WTC11 (cell line): ENCODE measurements around the gene GPR3. TPM values are rescaled to one million over a fixed set of nuclear protein-coding genes. Genes with fewer than 3 reads are reported as not detected.
A peak's percentile ranks its signal among the peaks of the same experiment; 100 is the strongest.

Experiments
- ATAC-seq: fragments of 200-7000 bp; cut with Tn5 transposase; 2 replicates; pipeline ENCODE4 v1.10.0; 2021; ENCODE audit warnings: mild to moderate bottlenecking, moderate library complexity
- CTCF ChIA-PET: fragments of 300-600 bp; sonication (Branson Sonifier 250); formaldehyde crosslinking; loops from one replicate; lab custom pipeline; 2021; ENCODE audit warnings: antibody characterized with exemption; lab: Charles Lee
- POLR2A ChIA-PET: fragments of 350-600 bp; sonication (Branson Sonifier 250); formaldehyde crosslinking; loops from one replicate; lab custom pipeline; 2021; ENCODE audit warnings: antibody characterized with exemption; lab: Charles Lee
- DNase-seq: peaks from one replicate; pipeline ENCODE4 v3.0.0; 2021; ENCODE audit warnings: low spot score
- H3K27ac Mint-ChIP-seq: 2 replicates; pipeline ENCODE4 v1.8.0; 2021; ENCODE audit warnings: mixed read lengths
- H3K27me3 Mint-ChIP-seq: 2 replicates; pipeline ENCODE4 v1.8.0; 2021; ENCODE audit warnings: low read depth, mild to moderate bottlenecking, moderate library complexity, mixed read lengths
- H3K36me3 Mint-ChIP-seq: 2 replicates; pipeline ENCODE4 v1.8.0; 2021; ENCODE audit warnings: mixed read lengths
- H3K4me1 Mint-ChIP-seq: 2 replicates; pipeline ENCODE4 v1.8.0; 2022; ENCODE audit warnings: mixed read lengths
- H3K4me3 Mint-ChIP-seq: 2 replicates; pipeline ENCODE4 v1.8.0; 2021; ENCODE audit warnings: mild to moderate bottlenecking, moderate library complexity, mixed read lengths
- H3K9me3 Mint-ChIP-seq: 2 replicates; pipeline ENCODE4 v1.8.0; 2021; ENCODE audit warnings: mixed read lengths
- AR ChIP-seq: fragments of 250-450 bp; sonication (Bioruptor Pico); IDR thresholded peaks from 2 replicates; pipeline ENCODE4 v1.9.0; 2021; ENCODE audit warnings: mild to moderate bottlenecking
- ARID4B ChIP-seq: sonication (generic); formaldehyde crosslinking; IDR thresholded peaks from 2 replicates; pipeline ENCODE4 v1.8.0; 2023; ENCODE audit warnings: missing genetic modification reagents, mild to moderate bottlenecking, borderline replicate concordance
- ATF3 ChIP-seq: sonication (generic); formaldehyde crosslinking; conservative IDR thresholded peaks from 2 replicates; pipeline ENCODE4 v1.8.1; 2022; ENCODE audit warnings: mild to moderate bottlenecking, missing genetic modification reagents
- FOXJ3 ChIP-seq: sonication (generic); formaldehyde crosslinking; IDR thresholded peaks from 2 replicates; pipeline ENCODE4 v1.9.0; 2021; ENCODE audit warnings: missing genetic modification reagents, mild to moderate bottlenecking, borderline replicate concordance
- FOXP1 ChIP-seq: sonication (generic); formaldehyde crosslinking; IDR thresholded peaks from 2 replicates; pipeline ENCODE4 v1.8.0; 2022; ENCODE audit warnings: missing genetic modification reagents, mild to moderate bottlenecking, moderate library complexity, borderline replicate concordance
- GRHL2 ChIP-seq: fragments of 250-450 bp; sonication (Bioruptor Pico); IDR thresholded peaks from 2 replicates; pipeline ENCODE4 v1.8.0; 2022; ENCODE audit warnings: mild to moderate bottlenecking, moderate library complexity; ENCODE audit not compliant: insufficient replicate concordance, severe bottlenecking
- JUN ChIP-seq: sonication (generic); formaldehyde crosslinking; IDR thresholded peaks from 2 replicates; pipeline ENCODE4 v1.8.0; 2023; ENCODE audit warnings: mild to moderate bottlenecking, missing genetic modification reagents
- NR3C1 ChIP-seq: sonication (generic); formaldehyde crosslinking; conservative IDR thresholded peaks from 2 replicates; pipeline ENCODE4 v1.8.1; 2023; ENCODE audit warnings: low read depth, mild to moderate bottlenecking, missing genetic modification reagents
- OVOL2 ChIP-seq: fragments of 250-450 bp; sonication (Bioruptor Pico); IDR thresholded peaks from 2 replicates; pipeline ENCODE4 v1.9.0; 2021; ENCODE audit warnings: mild to moderate bottlenecking, borderline replicate concordance
- PREB ChIP-seq: sonication (generic); formaldehyde crosslinking; IDR thresholded peaks from 2 replicates; pipeline ENCODE4 v1.8.1; 2022; ENCODE audit warnings: mild to moderate bottlenecking, missing genetic modification reagents, moderate library complexity, borderline replicate concordance
- RORB ChIP-seq: fragments of 250-450 bp; sonication (Bioruptor Pico); IDR thresholded peaks from 2 replicates; pipeline ENCODE4 v1.9.0; 2021; ENCODE audit warnings: mild to moderate bottlenecking
- SMAD3 ChIP-seq: sonication (generic); formaldehyde crosslinking; IDR thresholded peaks from 2 replicates; pipeline ENCODE4 v1.8.0; 2022; ENCODE audit warnings: missing genetic modification reagents, mild to moderate bottlenecking, borderline replicate concordance
- SOX15 ChIP-seq: fragments of 250-450 bp; sonication (Bioruptor Pico); IDR thresholded peaks from 2 replicates; pipeline ENCODE4 v1.9.0; 2021; ENCODE audit warnings: mild to moderate bottlenecking
- STAT6 ChIP-seq: sonication (generic); formaldehyde crosslinking; conservative IDR thresholded peaks from 2 replicates; pipeline ENCODE4 v1.8.1; 2023; ENCODE audit warnings: mild to moderate bottlenecking, low read depth, missing genetic modification reagents, moderate library complexity
- TP53 ChIP-seq: sonication (generic); formaldehyde crosslinking; IDR thresholded peaks from 2 replicates; pipeline ENCODE4 v1.8.1; 2023; ENCODE audit warnings: mild to moderate bottlenecking, missing genetic modification reagents
- USF2 ChIP-seq: sonication (generic); formaldehyde crosslinking; IDR thresholded peaks from 2 replicates; pipeline ENCODE4 v1.8.1; 2023; ENCODE audit warnings: mild to moderate bottlenecking, missing genetic modification reagents, moderate library complexity
- ZNF423 ChIP-seq: fragments of 250-450 bp; sonication (Bioruptor Pico); IDR thresholded peaks from 2 replicates; pipeline ENCODE4 v2.1.2; 2022; ENCODE audit warnings: mild to moderate bottlenecking, moderate library complexity
- total RNA-seq: library from RNA; stranded (reverse); gene quantifications from 3 replicates; pipeline ENCODE4 v1.2.3, GENCODE V29; 2021
- TF ChIP-seq, protein P1 (sequence below): sonication (generic); formaldehyde crosslinking; IDR thresholded peaks from 2 replicates; pipeline ENCODE4 v1.8.1; 2022; ENCODE audit warnings: low read depth, mild to moderate bottlenecking, moderate library complexity, missing genetic modification reagents, borderline replicate concordance
- TF ChIP-seq, protein P2 (sequence below): fragments of 250-450 bp; sonication (Bioruptor Pico); IDR thresholded peaks from 2 replicates; pipeline ENCODE4 v2.1.2; 2022; ENCODE audit warnings: mild to moderate bottlenecking, moderate library complexity

GPR3 gene
- total RNA-seq, 1 experiment from 2014 or later: 12.4 TPM

DNA sequence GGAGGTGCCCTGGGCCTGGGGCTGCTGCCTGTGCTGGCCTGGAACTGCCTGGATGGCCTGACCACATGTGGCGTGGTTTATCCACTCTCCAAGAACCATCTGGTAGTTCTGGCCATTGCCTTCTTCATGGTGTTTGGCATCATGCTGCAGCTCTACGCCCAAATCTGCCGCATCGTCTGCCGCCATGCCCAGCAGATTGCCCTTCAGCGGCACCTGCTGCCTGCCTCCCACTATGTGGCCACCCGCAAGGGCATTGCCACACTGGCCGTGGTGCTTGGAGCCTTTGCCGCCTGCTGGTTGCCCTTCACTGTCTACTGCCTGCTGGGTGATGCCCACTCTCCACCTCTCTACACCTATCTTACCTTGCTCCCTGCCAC lies 1.8 kb downstream of the GPR3 start:
- 0 out of 2 replicates have a peak overlapping the region, but pooled peaks have one; percentile 12 for H3K27ac Mint-ChIP-seq
- ChIA-PET CTCF (interaction anchor here (1.0 to 6.5 kb wide), 22 partner anchors 11 to 348 kb away, joined by 3 to 150 read pairs (median 7); partner anchors contain the start of genes AHDC1, CD164L2 and MAP3K6), POLR2A (no interaction called here)
- no peak for ATAC-seq
- no peak for DNase-seq
- H3K27me3 Mint-ChIP-seq: peaks cover 3% of the 10 kb centered on the region; the same call in 1 of the 2 replicates
- H3K9me3 Mint-ChIP-seq: no peaks in the 10 kb centered on the region
- no peaks in the 10 kb centered on the region for H3K36me3 Mint-ChIP-seq
- H3K4me3 Mint-ChIP-seq: peak overlapping the region; percentile 91; the same call in 1 of the 2 replicates
- H3K4me1 Mint-ChIP-seq: peaks cover 39% of the 10 kb centered on the region
- no peak for TF ChIP-seq ATF3
- no peak for TF ChIP-seq NR3C1 (CRISPR knock-in tag)
- no peak for TF ChIP-seq JUN (CRISPR knock-in tag)
- no peak for TF ChIP-seq RORB
- TF ChIP-seq SOX15 (CRISPR knock-in tag): no peak
- TF ChIP-seq FOXJ3 (CRISPR knock-in tag): no peak
- TF ChIP-seq USF2 (CRISPR knock-in tag): no peak
- 0 out of 2 replicates have a peak, but pooled peaks have one; percentile 20 for TF ChIP-seq FOXP1
- TF ChIP-seq, protein P1, sequence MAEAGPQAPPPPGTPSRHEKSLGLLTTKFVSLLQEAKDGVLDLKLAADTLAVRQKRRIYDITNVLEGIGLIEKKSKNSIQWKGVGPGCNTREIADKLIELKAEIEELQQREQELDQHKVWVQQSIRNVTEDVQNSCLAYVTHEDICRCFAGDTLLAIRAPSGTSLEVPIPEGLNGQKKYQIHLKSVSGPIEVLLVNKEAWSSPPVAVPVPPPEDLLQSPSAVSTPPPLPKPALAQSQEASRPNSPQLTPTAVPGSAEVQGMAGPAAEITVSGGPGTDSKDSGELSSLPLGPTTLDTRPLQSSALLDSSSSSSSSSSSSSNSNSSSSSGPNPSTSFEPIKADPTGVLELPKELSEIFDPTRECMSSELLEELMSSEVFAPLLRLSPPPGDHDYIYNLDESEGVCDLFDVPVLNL (CRISPR knock-in tag): no peak
- TF ChIP-seq, all 79 proteins: peak for 1

- no peaks in the 10 kb centered on the region for H3K36me3 Mint-ChIP-seq
- no peak for ATAC-seq
- ChIA-PET POLR2A (interaction anchor here (0.8 kb wide), 1 partner anchor 28 kb away, joined by 3 read pairs; the partner anchor contains the start of gene MAP3K6), CTCF (interaction anchor here (0.6 to 6.5 kb wide), 42 partner anchors 11 to 388 kb away, joined by 3 to 150 read pairs (median 5); partner anchors contain the start of genes AHDC1, CD164L2, FCN3 and MAP3K6)
- no peaks in the 10 kb centered on the region for H3K9me3 Mint-ChIP-seq
- H3K4me3 Mint-ChIP-seq: no peak overlapping the region
- H3K27ac Mint-ChIP-seq: peak overlapping the region; percentile 15; the same call in 1 of the 2 replicates
- no peaks in the 10 kb centered on the region; the same call in 1 of the 2 replicates for H3K27me3 Mint-ChIP-seq
- DNase-seq: no peak
- peaks cover 42% of the 10 kb centered on the region for H3K4me1 Mint-ChIP-seq
- TF ChIP-seq TP53 (CRISPR knock-in tag) (no peak), AR (CRISPR knock-in tag) (no peak), ARID4B (CRISPR knock-in tag) (no peak), ZNF423 (CRISPR knock-in tag) (no peak), GRHL2 (CRISPR knock-in tag) (no peak), OVOL2 (CRISPR knock-in tag) (no peak), FOXP1 (no peak), PREB (CRISPR knock-in tag) (no peak), SMAD3 (CRISPR knock-in tag) (no peak), STAT6 (CRISPR knock-in tag) (no peak)
- TF ChIP-seq, protein P2, sequence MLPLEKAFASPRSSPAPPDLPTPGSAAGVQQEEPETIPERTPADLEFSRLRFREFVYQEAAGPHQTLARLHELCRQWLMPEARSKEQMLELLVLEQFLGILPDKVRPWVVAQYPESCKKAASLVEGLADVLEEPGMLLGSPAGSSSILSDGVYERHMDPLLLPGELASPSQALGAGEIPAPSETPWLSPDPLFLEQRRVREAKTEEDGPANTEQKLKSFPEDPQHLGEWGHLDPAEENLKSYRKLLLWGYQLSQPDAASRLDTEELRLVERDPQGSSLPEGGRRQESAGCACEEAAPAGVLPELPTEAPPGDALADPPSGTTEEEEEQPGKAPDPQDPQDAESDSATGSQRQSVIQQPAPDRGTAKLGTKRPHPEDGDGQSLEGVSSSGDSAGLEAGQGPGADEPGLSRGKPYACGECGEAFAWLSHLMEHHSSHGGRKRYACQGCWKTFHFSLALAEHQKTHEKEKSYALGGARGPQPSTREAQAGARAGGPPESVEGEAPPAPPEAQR: no peak
Measured at GRCh38 chr1:27394925-27395324, 2.5 kb downstream of the GPR3 start.
